ENCODE measurements around the gene BPIFB3.

DNA sequence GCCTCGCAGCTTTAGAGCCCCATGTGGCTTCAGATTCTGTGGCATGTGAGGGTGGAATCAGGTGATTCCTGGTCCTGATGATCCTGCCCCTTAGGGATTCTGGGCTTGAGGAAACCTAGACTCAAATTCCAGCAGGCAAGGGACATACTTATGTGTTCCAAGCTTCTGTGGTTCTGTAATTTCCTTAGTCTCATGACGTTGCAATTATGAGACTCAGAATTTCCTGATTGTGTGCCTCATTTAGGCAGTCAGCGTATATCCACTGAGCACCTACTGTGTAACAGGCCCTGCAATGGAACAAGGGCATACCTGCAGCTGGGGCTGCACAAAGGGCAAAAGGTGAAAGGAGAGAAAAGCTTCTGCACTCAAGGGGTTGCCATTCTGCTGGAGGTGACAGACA, 14.1 kb downstream of the BPIFB3 start:
- TF ChIP-seq, protein P1, sequence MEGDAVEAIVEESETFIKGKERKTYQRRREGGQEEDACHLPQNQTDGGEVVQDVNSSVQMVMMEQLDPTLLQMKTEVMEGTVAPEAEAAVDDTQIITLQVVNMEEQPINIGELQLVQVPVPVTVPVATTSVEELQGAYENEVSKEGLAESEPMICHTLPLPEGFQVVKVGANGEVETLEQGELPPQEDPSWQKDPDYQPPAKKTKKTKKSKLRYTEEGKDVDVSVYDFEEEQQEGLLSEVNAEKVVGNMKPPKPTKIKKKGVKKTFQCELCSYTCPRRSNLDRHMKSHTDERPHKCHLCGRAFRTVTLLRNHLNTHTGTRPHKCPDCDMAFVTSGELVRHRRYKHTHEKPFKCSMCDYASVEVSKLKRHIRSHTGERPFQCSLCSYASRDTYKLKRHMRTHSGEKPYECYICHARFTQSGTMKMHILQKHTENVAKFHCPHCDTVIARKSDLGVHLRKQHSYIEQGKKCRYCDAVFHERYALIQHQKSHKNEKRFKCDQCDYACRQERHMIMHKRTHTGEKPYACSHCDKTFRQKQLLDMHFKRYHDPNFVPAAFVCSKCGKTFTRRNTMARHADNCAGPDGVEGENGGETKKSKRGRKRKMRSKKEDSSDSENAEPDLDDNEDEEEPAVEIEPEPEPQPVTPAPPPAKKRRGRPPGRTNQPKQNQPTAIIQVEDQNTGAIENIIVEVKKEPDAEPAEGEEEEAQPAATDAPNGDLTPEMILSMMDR (IDR thresholded peaks at IDR 0.05): no peak
- no peak for TF ChIP-seq POLR2A (IDR thresholded peaks at IDR 0.05)

All from Peyer's patch (tissue), 4 donors.